ENCODE results near the gene TMEM59.
"Not testable (repeated sequence)": the region's sequence is repeated elsewhere in the genome, so short reads cannot be mapped to it uniquely, and the experiment has no call there.

Gene TMEM59

DNA sequence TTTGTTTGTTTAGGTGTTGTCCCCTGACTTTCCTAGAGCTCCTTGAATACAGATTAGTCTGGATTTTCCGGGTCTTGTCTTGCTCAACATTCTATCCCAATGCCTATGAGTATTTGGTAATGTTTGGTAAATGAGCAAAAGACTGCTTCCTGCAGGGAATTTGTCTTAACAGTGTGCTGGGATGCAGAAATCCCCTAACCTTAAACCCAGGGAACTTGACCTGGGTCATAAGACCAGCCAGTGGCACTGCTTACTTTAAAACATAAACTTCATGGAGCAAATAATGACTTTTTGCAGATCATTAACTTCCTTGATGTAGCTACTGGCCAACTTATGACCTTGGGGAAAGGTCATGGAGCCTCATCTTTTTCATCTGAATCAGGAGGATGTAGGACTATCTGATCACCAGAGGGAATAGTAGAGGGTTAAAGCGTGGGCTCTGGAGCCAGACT, 27.6 kb upstream of the TMEM59 start:
- no peaks in the 10 kb centered on the region for H3K9me3 Mint-ChIP-seq
- no peak overlapping the region for H3K27ac Mint-ChIP-seq
- ATAC-seq (replicated peaks), result no peak
- DNase-seq, result no peak
- H3K4me1 Mint-ChIP-seq, result peaks cover 6 to 18% of the 10 kb centered on the region in 2 donors
- H3K4me3 Mint-ChIP-seq, result no peak overlapping the region
- H3K36me3 Mint-ChIP-seq, result peaks cover 11 to 14% of the 10 kb centered on the region in 2 donors
- no peaks in the 10 kb centered on the region for H3K27me3 Mint-ChIP-seq

DNA sequence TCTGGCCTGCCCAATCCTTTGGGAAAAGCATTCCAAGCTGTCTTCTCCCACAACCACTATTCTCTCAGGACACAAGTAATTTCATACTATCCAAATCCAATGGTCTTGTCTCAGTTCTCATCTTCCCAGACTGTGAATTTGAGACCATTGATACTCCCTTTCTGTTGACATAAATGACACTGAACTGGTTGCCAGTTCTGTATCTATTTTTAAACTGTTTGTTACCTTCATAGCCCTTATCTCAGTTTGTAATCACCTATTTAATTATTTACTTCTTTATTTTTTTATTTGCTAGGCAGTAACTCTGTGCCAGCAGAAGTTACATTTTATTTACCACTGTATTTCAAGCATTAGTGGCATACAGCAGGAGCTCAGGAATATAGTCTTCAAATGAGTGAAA, 24.4 kb upstream of the TMEM59 start:
- ATAC-seq (replicated peaks), result no peak
- H3K27ac Mint-ChIP-seq, result no peak overlapping the region
- DNase-seq, result no peak
- H3K4me1 Mint-ChIP-seq, result peaks cover 4 to 18% of the 10 kb centered on the region in 2 donors
- H3K36me3 Mint-ChIP-seq, result peaks cover 9 to 14% of the 10 kb centered on the region in 2 donors
- no peak overlapping the region for H3K4me3 Mint-ChIP-seq
- no peaks in the 10 kb centered on the region for H3K9me3 Mint-ChIP-seq
- no peaks in the 10 kb centered on the region for H3K27me3 Mint-ChIP-seq

DNA sequence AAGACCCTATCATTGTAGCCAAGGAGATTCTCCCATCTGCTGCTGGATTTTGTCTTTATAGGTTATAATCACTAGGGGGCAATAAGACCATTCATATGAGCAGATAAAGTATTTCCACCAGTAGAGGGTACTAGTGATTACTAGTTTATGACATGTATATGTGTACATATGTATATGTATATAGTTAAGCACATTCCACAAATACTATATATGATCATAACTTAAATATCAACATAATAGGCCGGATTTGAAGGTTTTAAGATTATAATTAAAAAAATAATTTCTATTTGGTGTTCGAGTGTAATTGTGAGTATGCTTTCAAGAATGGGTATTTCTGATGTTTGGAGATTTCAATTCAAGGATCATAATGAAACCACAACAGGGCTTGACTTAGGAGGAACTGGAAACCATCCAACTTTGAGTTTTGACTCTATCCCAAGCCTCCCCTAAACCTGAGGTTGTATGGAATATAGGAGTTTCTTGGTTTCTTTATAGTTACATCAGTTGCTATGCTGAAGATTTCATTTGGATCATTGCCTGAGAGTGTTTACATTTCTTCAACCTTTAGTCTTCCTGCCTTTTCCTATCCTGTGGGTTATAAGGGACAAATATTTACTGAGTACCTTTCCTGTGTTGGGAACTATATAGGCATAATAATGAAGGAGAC, 17.3 kb upstream of the TMEM59 start:
- no peak for DNase-seq
- H3K27me3 Mint-ChIP-seq, result no peaks in the 10 kb centered on the region
- peak; percentile 75 to 81 for ATAC-seq (replicated peaks)
- no peaks in the 10 kb centered on the region for H3K4me1 Mint-ChIP-seq
- no peak overlapping the region for H3K27ac Mint-ChIP-seq
- no peaks in the 10 kb centered on the region for H3K9me3 Mint-ChIP-seq
- H3K4me3 Mint-ChIP-seq, result no peak overlapping the region
- peaks cover 10 to 14% of the 10 kb centered on the region in 2 donors for H3K36me3 Mint-ChIP-seq

GRCh38 chr1:54069791-54070170, 16.8 kb upstream of the TMEM59 start:
- H3K36me3 Mint-ChIP-seq, result peaks cover 10 to 20% of the 10 kb centered on the region in 2 donors
- ATAC-seq (replicated peaks) (peak in 1 of 2 donors; percentile 33), DNase-seq (no peak)
- peak overlapping the region; percentile 28 for H3K27ac Mint-ChIP-seq
- H3K4me1 Mint-ChIP-seq, result no peaks in the 10 kb centered on the region
- no peaks in the 10 kb centered on the region for H3K9me3 Mint-ChIP-seq
- H3K4me3 Mint-ChIP-seq, result no peak overlapping the region
- no peaks in the 10 kb centered on the region for H3K27me3 Mint-ChIP-seq

- ATAC-seq (replicated peaks), result no peak
- Mint-ChIP-seq H3K27ac (no peak overlapping the region), H3K4me3 (no peak overlapping the region), H3K9me3 (no peaks in the 10 kb centered on the region), H3K27me3 (no peaks in the 10 kb centered on the region), H3K36me3 (peaks cover 0 to 14% of the 10 kb centered on the region in 2 donors), H3K4me1 (peaks cover 3% of the 10 kb centered on the region in 2 donors)
- DNase-seq, result no peak
Observed at GRCh38 chr1:54064299-54064698, 11.3 kb upstream of the TMEM59 start.

DNA sequence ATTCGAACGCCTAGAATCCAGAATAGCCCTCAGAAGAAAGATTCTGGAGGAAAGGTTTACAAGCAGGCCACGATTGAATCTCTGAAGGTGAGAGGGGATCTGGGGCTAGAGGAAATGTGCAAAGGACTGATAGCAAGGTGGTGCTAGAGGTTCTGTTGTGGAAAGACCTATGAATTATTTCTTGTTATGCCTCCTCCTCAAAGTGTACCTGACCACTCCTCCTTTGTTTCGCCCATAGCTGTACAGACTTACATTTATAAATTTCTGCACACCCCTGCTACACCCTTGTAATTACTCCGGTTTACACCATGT, 1.4 kb upstream of the TMEM59 start:
- no peak for DNase-seq
- Mint-ChIP-seq H3K4me1 (peaks cover 21 to 46% of the 10 kb centered on the region in 2 donors), H3K27me3 (no peaks in the 10 kb centered on the region), H3K9me3 (no peaks in the 10 kb centered on the region), H3K27ac (no peak overlapping the region), H3K36me3 (peaks cover 17 to 37% of the 10 kb centered on the region in 2 donors), H3K4me3 (no peak overlapping the region)
- ATAC-seq (replicated peaks), result no peak

DNA sequence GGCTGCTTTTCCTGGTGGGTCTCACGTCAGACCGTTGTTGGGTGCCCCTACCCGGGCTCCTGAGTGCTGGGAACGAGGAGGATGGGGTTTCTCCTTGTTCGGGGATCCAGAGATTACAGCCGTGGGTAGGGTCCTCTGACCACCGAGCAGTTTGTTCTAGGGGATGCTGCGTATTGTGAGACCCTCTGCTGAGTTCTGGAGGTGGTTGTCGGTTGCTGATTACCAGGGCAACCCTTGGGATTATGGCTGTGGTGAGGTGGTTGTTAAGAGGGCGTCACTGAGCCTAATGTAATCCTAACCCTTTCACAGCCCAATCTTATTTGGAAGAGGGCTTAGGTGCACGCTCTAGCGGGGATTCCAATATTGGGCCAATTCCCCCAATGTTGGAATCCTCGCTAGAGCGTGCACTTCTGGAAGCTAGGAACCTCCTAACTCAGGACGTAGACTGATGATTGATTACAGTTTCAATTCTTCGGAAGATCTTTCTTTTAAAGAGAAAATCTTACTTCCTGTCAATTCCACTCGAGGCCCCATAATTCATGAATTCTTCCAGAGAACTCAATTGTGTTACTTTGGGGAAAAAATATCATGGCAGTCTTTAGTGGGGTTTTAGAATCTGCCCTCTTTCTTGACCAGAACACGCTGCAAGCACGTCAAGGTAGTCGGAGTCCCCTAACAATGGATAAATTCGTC, 887 bp upstream of the TMEM59 start:
- no peak overlapping the region for H3K27ac Mint-ChIP-seq
- DNase-seq (no peak), ATAC-seq (replicated peaks) (no peak)
- no peaks in the 10 kb centered on the region for H3K9me3 Mint-ChIP-seq
- H3K36me3 Mint-ChIP-seq, result peaks cover 16 to 34% of the 10 kb centered on the region in 2 donors
- no peaks in the 10 kb centered on the region for H3K27me3 Mint-ChIP-seq
- no peak overlapping the region for H3K4me3 Mint-ChIP-seq
- H3K4me1 Mint-ChIP-seq, result peaks cover 21 to 40% of the 10 kb centered on the region in 2 donors

GRCh38 chr1:54052431-54052933, 522 bp downstream of the TMEM59 start:
- ATAC-seq (replicated peaks) (peak; percentile 28), DNase-seq (peak; percentile 2)
- Mint-ChIP-seq H3K9me3 (no peaks in the 10 kb centered on the region), H3K36me3 (peaks cover 10 to 20% of the 10 kb centered on the region in 2 donors), H3K4me1 (peaks cover 20 to 37% of the 10 kb centered on the region in 2 donors), H3K4me3 (no peak overlapping the region), H3K27ac (no peak overlapping the region), H3K27me3 (no peaks in the 10 kb centered on the region)

- no peak for ATAC-seq (replicated peaks)
- Mint-ChIP-seq H3K36me3 (peaks cover 7 to 16% of the 10 kb centered on the region in 2 donors), H3K4me1 (peaks cover 22 to 37% of the 10 kb centered on the region in 2 donors), H3K9me3 (no peaks in the 10 kb centered on the region), H3K4me3 (no peak overlapping the region), H3K27ac (no peak overlapping the region), H3K27me3 (no peaks in the 10 kb centered on the region)
- DNase-seq, result no peak
Observed at GRCh38 chr1:54051933-54052430, 1.0 kb downstream of the TMEM59 start.

GRCh38 chr1:54050435-54050834, 2.6 kb downstream of the TMEM59 start:
- not testable (repeated sequence) for H3K36me3 Mint-ChIP-seq; H3K4me3 Mint-ChIP-seq; H3K27ac Mint-ChIP-seq; H3K27me3 Mint-ChIP-seq; ATAC-seq (replicated peaks); DNase-seq; H3K9me3 Mint-ChIP-seq
- peaks cover 19 to 35% of the 10 kb centered on the region in 2 donors for H3K4me1 Mint-ChIP-seq

GRCh38 chr1:54047384-54048305, 5.4 kb downstream of the TMEM59 start:
- no peak for DNase-seq
- ATAC-seq (replicated peaks), result peak; percentile 86 to 91
- Mint-ChIP-seq H3K27me3 (no peaks in the 10 kb centered on the region), H3K9me3 (no peaks in the 10 kb centered on the region), H3K4me3 (peak overlapping the region; percentile 71 to 77), H3K4me1 (peaks cover 10 to 21% of the 10 kb centered on the region in 2 donors), H3K27ac (peak overlapping the region; percentile 86), H3K36me3 (peaks cover 11% of the 10 kb centered on the region in 2 donors)

- Mint-ChIP-seq H3K27me3 (no peaks in the 10 kb centered on the region), H3K4me1 (peaks cover 10 to 21% of the 10 kb centered on the region in 2 donors), H3K27ac (peak overlapping the region; percentile 86), H3K4me3 (peak overlapping the region; percentile 71 to 77), H3K36me3 (peaks cover 11% of the 10 kb centered on the region in 2 donors), H3K9me3 (no peaks in the 10 kb centered on the region)
- ATAC-seq (replicated peaks) (peak in 1 of 2 donors; percentile 7), DNase-seq (no peak)
Observed at GRCh38 chr1:54046671-54047383, 6.2 kb downstream of the TMEM59 start.

GRCh38 chr1:54045496-54045895, 7.5 kb downstream of the TMEM59 start:
- no peaks in the 10 kb centered on the region for H3K9me3 Mint-ChIP-seq
- H3K27ac Mint-ChIP-seq, result peak overlapping the region; percentile 33
- no peak for ATAC-seq (replicated peaks)
- no peak overlapping the region for H3K4me3 Mint-ChIP-seq
- DNase-seq, result no peak
- H3K36me3 Mint-ChIP-seq, result peaks cover 11% of the 10 kb centered on the region in 2 donors
- no peaks in the 10 kb centered on the region for H3K27me3 Mint-ChIP-seq
- peaks cover 10 to 21% of the 10 kb centered on the region in 2 donors for H3K4me1 Mint-ChIP-seq
